Right lung (tissue), 5 donors: ENCODE results near the gene STX7. TPM values are rescaled to one million over a fixed set of nuclear protein-coding genes. Genes with fewer than 3 reads are reported as not detected.

Experiments used
- DNase-seq, 2 donors: peaks; one replicate each; pipeline ENCODE4 v3.0.0-alpha.2; 2013
- polyA plus RNA-seq, 5 donors: library from polyadenylated mRNA; unstranded; fragments of 120-200 nt; gene quantifications; one replicate each; pipeline versions ENCODE4 v1.2.1 to v1.2.3, GENCODE V29; 2013; ENCODE audit warnings: inconsistent platforms in 1 of 5, low replicate concordance in 1 of 5; ENCODE audit not compliant: insufficient read length in 5 of 5, insufficient read depth in 1 of 5

The STX7 gene
- polyA plus RNA-seq, 5 donors: 41.9 to 73.5 (median 62.6) TPM

DNA sequence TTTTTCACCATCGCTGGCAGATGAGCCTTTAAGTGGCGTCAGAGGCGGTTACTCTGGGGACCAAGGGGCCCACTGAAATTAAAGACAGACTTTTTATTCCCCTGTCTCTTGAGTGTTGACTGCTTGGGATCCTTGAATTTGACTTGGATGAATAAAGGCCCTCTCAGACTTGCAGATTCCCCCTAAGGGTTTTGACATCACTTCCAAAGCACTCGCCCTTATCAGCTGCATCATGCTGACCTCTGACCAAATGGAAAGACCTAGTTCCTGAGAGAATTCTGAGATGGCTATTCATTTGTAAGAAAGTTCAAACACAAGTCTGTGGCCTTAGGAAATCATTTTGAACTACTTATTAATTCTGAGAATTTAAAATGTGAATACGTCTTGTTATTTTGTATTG lies 98.2 kb downstream of the STX7 start:
- DNase-seq: no peak

DNA sequence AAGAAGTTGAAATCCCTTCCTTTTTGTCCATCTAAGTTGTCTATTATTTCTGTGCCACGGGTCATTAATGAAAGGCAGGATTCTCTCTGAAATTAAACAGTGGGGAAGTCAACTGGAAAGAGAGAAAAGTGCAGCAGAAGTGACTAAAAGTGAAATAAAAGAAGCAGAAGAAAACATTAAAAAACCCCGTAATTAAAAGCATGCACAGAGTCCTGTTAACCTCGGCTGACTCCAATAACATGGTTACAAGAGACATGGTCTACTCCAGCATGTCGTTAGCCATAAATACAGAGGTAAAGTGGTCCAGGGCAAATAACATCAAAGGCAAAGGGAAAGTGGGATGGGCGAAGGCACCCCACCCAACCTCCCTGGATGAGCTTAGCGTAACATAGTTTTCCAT lies 98.6 kb downstream of the STX7 start:
- DNase-seq: no peak

DNA sequence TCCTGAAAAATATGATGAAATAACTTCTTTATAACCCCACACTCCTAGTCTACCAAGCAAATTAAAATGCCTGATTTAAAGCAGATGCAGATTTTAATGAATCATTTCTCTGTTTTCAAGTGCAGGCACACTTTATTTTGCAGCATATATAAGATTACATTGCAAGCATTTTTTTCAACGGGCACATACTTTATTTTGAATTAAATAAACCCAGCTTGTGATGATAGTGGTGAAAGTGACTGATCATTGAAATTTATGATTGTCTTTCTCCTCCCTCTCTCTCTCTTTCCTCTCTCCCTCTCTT lies 99.5 kb downstream of the STX7 start:
- no peak for DNase-seq

DNA sequence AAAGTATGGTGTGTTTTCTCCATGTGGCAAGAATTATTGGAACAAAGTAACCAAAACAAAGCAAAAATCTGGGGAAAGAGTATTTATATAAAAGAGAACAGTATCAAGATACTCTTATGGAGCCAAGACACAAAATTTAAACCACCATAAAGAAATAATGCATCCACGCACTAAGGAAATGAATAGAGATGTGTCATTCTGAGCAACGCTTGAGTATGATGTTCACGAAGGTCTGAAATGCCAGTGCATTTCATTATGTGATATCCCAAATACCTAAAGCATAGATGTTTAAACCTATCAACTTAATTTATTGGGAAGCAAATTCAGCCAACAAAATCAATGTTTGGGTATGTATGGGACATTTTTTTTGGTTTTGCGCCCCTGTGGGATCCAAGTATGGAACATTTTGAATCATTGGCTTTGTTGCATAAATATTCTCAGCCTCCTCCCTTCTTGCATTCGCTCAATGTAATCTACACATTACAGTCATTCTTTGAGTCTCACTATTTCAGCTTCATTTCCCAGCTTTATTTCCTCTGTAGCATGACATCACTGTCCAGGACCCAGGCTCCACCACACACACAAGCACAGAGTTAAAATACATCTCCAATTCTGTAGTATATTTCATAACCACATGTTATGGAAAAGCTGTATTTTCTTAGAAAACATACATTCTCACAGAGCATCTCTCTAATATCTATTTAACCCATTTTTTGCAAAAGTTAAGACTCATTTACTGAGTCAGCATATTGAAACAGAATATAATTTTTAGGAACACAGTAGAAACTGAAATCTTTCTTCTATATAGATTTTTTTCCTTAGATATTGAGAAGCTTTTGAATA lies 100.0 kb downstream of the STX7 start:
- DNase-seq: no peak

DNA sequence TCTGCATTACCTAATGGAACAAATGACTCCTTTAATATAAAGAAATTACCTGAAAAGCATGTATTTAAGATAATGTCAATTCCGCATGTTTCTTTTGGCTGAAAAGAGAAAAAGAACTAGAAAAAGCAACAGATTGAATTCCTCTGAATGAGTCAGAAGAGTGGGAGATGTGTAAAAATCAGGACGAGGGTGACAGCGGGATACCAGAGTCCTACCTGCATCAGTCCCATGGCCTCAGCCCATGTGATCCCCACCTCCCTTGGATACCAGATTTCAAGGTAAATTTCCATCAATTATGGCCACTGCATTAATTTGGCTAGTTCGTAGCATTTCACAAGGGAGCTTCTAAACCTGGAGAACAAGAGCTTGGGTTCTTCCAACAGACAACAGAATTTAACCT lies 101.6 kb downstream of the STX7 start:
- DNase-seq: no peak

DNA sequence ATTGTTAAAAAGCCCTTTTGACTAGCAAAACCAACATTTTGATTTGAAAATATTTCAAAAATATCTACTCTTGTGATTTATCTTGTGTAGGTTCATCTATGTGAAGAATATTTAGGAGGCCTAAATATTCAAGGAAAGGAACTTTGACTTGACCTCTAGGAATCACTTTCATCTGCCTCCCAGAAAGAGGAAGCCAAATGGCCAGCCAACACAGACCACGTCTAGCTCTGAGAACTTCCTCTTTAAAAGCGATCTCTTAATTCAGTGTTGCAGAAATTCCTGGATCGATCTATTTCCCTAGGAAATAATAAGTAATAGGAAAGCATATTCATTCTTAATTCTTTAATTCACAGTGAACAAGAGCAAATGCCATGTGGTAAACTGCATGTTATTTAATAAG lies 102.1 kb downstream of the STX7 start:
- DNase-seq: no peak

DNA sequence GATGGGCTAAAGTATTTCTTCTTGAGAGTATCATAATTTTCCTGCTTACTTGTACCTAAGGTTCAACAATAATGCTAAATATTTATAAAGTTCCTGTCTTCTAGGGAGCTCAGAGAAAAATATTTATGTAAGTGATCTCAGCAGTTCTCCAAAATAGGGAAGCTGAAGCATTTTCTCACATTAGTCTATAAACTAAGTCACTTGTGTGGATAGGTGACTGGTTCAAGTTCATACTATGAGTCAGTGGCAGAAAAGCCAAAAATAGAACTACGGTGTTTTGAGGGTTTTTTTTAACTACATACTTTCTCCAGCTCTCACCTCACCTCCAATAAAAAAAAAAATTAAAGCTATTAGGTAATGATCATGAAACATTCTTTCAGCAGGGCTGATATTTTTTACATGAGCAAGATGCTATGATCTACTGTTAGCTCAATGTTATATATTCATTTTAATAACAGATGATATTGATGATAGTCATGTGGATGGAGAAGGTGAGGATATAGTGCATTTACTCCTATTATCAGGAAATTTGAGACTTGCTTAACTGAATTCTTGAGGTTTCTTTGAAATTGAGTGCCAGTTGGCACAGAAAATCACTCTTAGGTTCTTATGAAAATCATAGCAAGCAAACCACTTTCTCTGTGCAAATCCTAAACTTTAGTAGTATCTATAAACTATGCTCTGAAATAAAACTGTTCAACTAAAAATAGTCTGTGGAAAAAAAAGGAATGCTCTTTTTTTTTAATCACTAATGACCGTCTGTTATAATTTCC lies 107.6 kb downstream of the STX7 start:
- DNase-seq: no peak

DNA sequence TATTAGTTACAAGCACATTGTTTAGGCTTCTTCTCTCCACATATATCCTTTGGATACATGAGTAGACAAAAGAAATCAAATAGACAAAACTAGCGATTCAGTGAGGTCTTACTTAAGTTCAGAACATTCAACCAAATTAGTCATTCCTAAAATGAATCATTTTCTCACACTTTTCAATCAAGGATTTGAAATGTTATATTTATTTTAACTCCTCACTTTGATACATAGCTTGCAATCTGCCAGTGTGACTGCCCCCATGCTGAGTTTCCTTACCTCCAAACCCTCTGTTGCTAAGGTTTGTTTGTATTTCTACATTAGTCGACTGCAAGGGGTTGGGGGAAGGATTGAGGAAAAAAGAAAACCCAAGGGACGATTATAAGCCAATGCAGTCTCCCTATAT lies 108.2 kb downstream of the STX7 start:
- DNase-seq: no peak

DNA sequence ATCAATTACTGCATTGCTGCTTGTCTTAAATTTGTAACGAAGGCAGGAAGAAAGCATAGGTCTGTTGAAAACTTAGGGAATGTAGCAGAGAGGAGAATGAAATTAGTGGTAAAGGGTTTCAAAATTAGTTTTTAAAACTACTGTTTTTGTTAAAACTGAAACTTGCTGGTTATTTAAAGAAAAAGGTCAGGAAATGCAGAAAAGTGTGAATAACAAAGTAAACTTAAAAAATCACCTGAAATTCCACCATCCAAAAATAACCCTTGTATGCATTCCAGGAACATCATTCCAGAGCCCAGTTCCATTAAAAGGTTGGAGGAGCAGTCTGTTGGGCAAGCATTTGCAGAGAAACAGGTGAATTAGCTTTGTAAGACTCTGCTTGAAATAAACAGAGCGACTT lies 108.6 kb downstream of the STX7 start:
- no peak for DNase-seq

DNA sequence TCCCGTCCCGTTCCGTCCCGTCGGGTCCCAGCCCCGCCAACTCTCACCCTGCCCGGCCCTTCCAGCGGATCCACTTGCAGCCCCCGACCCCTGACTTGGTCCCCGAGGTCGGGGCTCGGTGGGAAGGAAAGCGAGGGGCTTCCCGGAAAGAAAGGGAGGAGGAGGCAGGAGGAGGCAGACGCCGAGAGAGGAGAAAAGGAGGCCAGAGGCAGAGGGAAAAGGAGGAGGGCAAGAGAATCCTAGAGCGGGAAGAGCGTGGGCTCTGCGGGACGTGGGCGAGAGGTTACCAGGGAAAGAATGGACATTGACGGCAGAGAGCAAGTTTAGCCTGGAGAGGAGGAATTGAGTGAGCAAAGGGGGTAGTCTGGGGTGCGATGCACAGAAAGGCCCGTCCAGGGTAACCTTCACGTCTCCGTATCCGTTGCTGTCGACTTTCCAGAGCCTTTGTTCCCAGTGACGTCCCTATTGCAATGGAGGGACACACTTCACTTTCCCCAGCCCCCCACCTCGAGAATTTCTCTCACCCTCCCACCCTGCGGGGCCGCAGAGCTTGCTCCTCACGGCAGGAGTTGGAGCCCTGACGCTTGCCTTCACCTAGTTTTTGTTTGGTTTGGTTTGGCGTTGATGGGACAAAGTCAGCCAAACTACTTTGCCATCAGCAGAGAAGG lies 111.2 kb downstream of the STX7 start:
- no peak for DNase-seq

DNA sequence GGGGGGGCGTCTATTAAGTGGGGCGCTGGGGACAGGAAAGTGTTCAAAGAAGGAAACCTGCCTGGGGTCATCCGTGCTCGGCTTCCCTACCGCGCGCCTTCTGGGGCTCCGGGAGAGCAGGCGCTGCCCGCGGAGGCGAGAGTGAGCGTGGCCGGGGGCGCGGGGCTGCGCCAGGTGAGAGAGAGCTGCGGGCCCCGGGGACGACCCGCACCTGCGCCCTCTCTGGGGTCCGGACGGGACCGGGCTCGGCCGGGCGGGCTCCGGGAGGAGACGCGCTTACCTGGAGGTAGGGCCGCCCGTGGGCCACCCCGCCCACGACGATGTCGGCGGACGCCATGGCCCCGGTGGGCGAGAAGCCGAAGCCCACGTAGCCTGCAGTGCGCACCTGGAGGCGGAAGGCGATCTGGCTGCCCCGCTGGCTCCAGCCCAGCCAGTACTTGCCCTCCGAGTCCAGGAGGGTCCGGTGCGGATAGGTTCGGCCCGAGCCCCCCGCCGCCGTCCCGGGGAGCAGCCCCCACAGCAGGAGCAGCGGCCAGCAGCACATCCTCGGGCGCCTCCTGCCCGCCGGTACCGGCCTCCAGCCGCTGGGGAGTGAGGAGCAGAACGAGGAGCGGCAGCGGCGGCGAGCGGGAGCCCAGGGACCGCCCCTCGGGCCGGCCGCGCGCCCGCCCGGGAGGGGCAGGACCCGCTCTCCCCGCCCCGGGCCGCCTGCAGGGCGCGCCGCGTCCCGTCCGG lies 111.9 kb downstream of the STX7 start, which contains the start of gene MOXD1:
TSS of gene MOXD1 (minus strand) at position 593 of the 735 bp plus-strand sequence. CDS start at position 544, 49 bp downstream.
- peak; percentile 61 to 66 for DNase-seq

DNA sequence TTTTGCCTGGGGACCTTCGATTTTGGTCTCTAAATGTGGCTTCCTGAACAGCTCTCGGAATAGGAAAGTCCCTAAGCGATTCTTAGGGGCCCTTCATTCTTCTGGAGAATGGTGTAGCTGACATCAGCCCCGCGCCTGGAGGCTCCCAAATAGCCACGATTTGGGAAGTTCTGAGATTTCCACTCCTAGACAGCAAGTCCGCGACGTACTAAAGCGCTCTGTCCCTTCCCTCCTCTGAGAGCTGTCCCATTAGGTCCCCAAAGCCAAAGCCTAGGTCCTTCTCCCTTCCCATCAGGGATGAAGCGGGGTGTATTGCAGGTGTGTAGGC lies 112.4 kb downstream of the STX7 start:
- no peak for DNase-seq

DNA sequence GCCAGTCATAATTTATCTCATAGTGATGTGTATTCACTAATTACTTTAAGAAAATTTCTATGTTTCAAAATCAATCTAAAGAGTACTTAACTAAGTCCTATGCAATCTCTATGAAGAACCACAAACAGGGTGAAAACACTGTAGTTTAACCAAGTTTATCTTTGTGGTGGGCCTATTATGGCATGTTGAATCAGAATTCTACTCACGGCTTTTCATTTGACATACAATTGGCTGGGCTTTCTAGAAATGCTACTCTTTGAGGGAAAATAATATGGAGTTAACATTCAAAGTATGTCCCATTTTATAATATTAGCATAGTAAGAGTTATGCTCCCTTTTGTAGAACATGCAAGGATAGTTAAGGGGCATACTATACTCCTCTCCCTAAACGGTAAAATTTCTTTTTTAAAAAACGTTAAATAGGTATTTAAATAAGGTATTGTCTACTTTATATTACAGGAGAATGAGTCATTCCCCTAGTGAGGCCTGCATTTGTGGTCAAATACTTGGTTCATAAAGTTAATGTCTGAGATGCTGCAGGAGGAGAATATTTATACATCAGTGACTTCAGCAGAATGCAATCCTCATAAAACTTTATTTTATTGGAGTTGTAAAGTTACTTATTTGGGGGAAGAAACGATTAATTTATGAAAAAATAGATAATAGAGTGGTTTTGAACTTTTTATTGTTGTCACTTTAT lies 113.4 kb downstream of the STX7 start:
- no peak for DNase-seq

Other genes starting within 250 kb of the STX7 start
- gene MOXD1, start 111.6 kb downstream of the STX7 start, polyA plus RNA-seq: 10 to 100 TPM; 53.6 to 85.6 (median 59.4) TPM
- not detected for gene TAAR9, start 25.2 kb upstream of the STX7 start, polyA plus RNA-seq
- not detected for gene TAAR8, start 39.6 kb upstream of the STX7 start, polyA plus RNA-seq
- gene TAAR6, start 57.2 kb upstream of the STX7 start, polyA plus RNA-seq: not detected
- not detected for gene TAAR5, start 76.6 kb upstream of the STX7 start, polyA plus RNA-seq
- not detected for gene TAAR2, start 111.2 kb upstream of the STX7 start, polyA plus RNA-seq
- gene TAAR1, start 146.1 kb upstream of the STX7 start, polyA plus RNA-seq: under 1 TPM in 1 of 5 donors, not detected in 4; 0.21 TPM
- under 1 TPM; 0.24 to 0.46 (median 0.34) TPM for gene VNN1, start 200.9 kb upstream of the STX7 start, polyA plus RNA-seq
- gene VNN2, start 244.8 kb upstream of the STX7 start, polyA plus RNA-seq: 1 to 10 TPM; 1.0 to 2.2 (median 1.3) TPM